ENCODE measurements around the gene SERINC2.

The SERINC2 gene

GRCh38 chr1:31412732-31413404 is at the start of gene SERINC2:
Gene SERINC2, plus strand, starts transcription at chr1:31413213. Its CDS starts 53 bp downstream, at chr1:31413266.
- peak within 1 kb of the TSS; percentile 93 for H3K27ac ChIP-seq
- TF ChIP-seq CTCF (conservative IDR thresholded peaks at IDR 0.05), result no peak
- no peak for TF ChIP-seq ZFX (IDR thresholded peaks at IDR 0.05)

- TF ChIP-seq CTCF (conservative IDR thresholded peaks at IDR 0.05), result no peak
- no peak for TF ChIP-seq ZFX (IDR thresholded peaks at IDR 0.05)
- H3K27ac ChIP-seq, result no peak overlapping the region; the same call in 1 of the 2 replicates
These were observed 48.3 kb upstream of the SERINC2 start for GRCh38 chr1:31364561-31365250.

- no peak for TF ChIP-seq ZFX (IDR thresholded peaks at IDR 0.05)
- no peak for TF ChIP-seq CTCF (conservative IDR thresholded peaks at IDR 0.05)
- H3K27ac ChIP-seq, result no peak overlapping the region
These were observed 46.2 kb upstream of the SERINC2 start for GRCh38 chr1:31366796-31367195.

- no peak overlapping the region for H3K27ac ChIP-seq
- TF ChIP-seq CTCF (conservative IDR thresholded peaks at IDR 0.05) (no peak), ZFX (IDR thresholded peaks at IDR 0.05) (no peak)
These were observed 44.4 kb upstream of the SERINC2 start for GRCh38 chr1:31368611-31369107.

- no peak for TF ChIP-seq CTCF (conservative IDR thresholded peaks at IDR 0.05)
- no peak overlapping the region for H3K27ac ChIP-seq
These were observed 43.0 kb upstream of the SERINC2 start for GRCh38 chr1:31370021-31370420.

GRCh38 chr1:31370565-31370964 is 42.4 kb upstream of the SERINC2 start:
- TF ChIP-seq ZFX (IDR thresholded peaks at IDR 0.05) (no peak), CTCF (conservative IDR thresholded peaks at IDR 0.05) (no peak)
- no peak overlapping the region for H3K27ac ChIP-seq
